GM21526 (cell line): ENCODE data around the gene SLC35A3.

Experiments
- ATAC-seq: cut with Tn5 transposase; IDR thresholded peaks from one replicate; pipeline ENCODE4 v1.9.1; 2021; ENCODE audit warnings: moderate library complexity; ENCODE audit not compliant: unreplicated experiment, low FRiP score

SLC35A3 gene

GRCh38 chr1:100073531-100073930, 103.7 kb downstream of the SLC35A3 start:
- no peak for ATAC-seq

GRCh38 chr1:100074604-100075395, 105.0 kb downstream of the SLC35A3 start:
- no peak for ATAC-seq

- ATAC-seq: peak; percentile 54
These were observed 106.0 kb downstream of the SLC35A3 start for GRCh38 chr1:100075773-100076172.

GRCh38 chr1:100076319-100076718, 106.5 kb downstream of the SLC35A3 start:
- ATAC-seq: no peak

DNA sequence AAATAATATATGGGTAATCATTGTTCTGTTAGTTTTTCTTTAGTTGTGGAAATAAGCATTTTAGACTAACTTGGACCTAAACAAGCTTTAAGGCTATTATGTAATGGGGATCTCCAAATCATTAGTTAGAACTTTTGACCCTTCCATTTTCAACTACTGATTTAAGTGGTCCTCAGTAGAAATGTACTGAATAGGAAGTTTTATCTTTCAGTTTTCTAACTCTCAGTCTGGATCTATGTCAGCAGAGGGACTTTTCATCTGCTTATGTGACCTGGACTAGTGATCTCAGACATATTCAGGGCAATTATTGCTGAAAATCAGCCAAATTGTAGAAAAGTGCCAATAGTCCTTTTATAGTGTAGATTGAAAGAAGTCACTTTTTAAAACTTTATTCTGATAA, 106.9 kb downstream of the SLC35A3 start:
- peak; percentile 47 for ATAC-seq

GRCh38 chr1:100077531-100077930, 107.7 kb downstream of the SLC35A3 start:
- peak; percentile 46 for ATAC-seq

DNA sequence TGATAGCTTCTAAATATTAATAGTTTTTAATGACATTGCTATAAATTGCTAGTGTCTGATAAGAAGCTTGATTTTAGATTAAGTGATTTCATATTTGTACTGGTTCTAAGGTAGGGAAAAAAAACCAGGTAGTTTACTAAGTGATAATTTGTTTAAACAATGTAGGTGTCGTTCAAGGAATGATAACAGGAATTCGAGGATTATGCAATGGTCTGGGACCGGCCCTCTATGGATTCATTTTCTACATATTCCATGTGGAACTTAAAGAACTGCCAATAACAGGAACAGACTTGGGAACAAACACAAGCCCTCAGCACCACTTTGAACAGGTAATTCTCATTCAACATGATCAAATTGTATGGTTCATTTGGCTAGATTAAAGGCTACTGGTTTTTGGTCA, 110.5 kb downstream of the SLC35A3 start:
- no peak for ATAC-seq
